Psoas muscle (tissue), 8 donors: ENCODE data around the gene POLE3. TPM values are rescaled to one million over a fixed set of nuclear protein-coding genes. Genes with fewer than 3 reads are reported as not detected.
A peak's percentile ranks its signal among the peaks of the same experiment; 100 is the strongest.
"Not testable (repeated sequence)": the region's sequence is repeated elsewhere in the genome, so short reads cannot be mapped to it uniquely, and the experiment has no call there.

ENCODE experiments used
- ATAC-seq, 4 donors: fragments of 200-7000 bp; cut with Tn5 transposase; one replicate each; pipeline ENCODE4 v1.9.1; 2020; ENCODE audit warnings: moderate library complexity in 3 of 4, mild to moderate bottlenecking in 2 of 4
- DNase-seq, 2 donors: peaks; one replicate each; pipeline ENCODE4 v3.0.0-alpha.2; 2020
- H3K27ac ChIP-seq: fragments of 200-600 bp; one replicate; pipeline ENCODE4 v1.8.0; 2022
- H3K27me3 ChIP-seq, 3 donors: fragments of 200-600 bp in 1 of 3; one replicate each; pipeline versions ENCODE4 v1.6.1 to v1.8.0; 2013 to 2022; ENCODE audit warnings: low read length in 2 of 3, mild to moderate bottlenecking in 2 of 3, moderate library complexity in 1 of 3; ENCODE audit not compliant: insufficient read depth in 3 of 3
- H3K36me3 ChIP-seq, 2 donors: fragments of 200-600 bp in 1 of 2; one replicate each; pipeline versions ENCODE4 v1.6.1 to v1.8.0; 2013 to 2022; ENCODE audit warnings: low read depth in 1 of 2, mild to moderate bottlenecking in 1 of 2, moderate library complexity in 1 of 2; ENCODE audit not compliant: insufficient read depth in 1 of 2
- H3K4me1 ChIP-seq: fragments of 200-600 bp; one replicate; pipeline ENCODE4 v1.8.0; 2022
- H3K4me3 ChIP-seq: fragments of 200-600 bp; one replicate; pipeline ENCODE4 v1.8.0; 2022; ENCODE audit warnings: mild to moderate bottlenecking
- H3K9me3 ChIP-seq: fragments of 200-600 bp; one replicate; pipeline ENCODE4 v1.8.0; 2022
- CTCF ChIP-seq: fragments of 200-600 bp; IDR thresholded peaks from one replicate; pipeline ENCODE4 v1.8.0; 2022; ENCODE audit warnings: antibody characterized with exemption
- WGBS, 3 donors: extraction: QIAGEN DNeasy Blood & Tissue Kit; methylation state at CpG; one replicate each; pipeline versions ENCODE4 v1.1.6 to v1.1.7; 2013; 5-methylcytosine and 5-hydroxymethylcytosine counted together
- intact Hi-C, 2 donors: fragments of 100-400 bp; cut with DNase I; formaldehyde crosslinking; loops; one replicate each; pipeline versions ENCODE4 v1.11.0 to v1.14.2; 2022
- polyA plus RNA-seq, 3 donors: library from polyadenylated mRNA; stranded (reverse); fragments of 200-250 nt; gene quantifications; one replicate each; pipeline ENCODE4 v1.2.3, GENCODE V29; 2013
- total RNA-seq, 4 donors: library from RNA; stranded (reverse); fragmentation: NEBNext Ultra II Directional in 2 of 4; extraction: Animal tissue kit (Norgen Biotek cat#: 25700) in 2 of 4; gene quantifications; one replicate each; pipeline versions ENCODE4 v1.2.1 to v1.2.4, GENCODE V29; 2021 to 2023
- donor health status: healthy with polysubstance abuse.
- donor health status: DM: no; HTN: no; CAD: no; lungs with moderate emphysema.
- donor health status: Bipolar disorder and iron deficiency.
- donor health status: healthy.
- donor health status: DM: yes; HTN: yes; CAD: no.
- donor health status: DM: no; HTN: no; CAD: no.
- donor health status: DM: no; HTN: no; CAD: no.
- donor health status: DM: yes; HTN: yes; CAD: no.

Gene POLE3
- total and polyA plus RNA-seq, 7 donors, result 29.8 to 173 (median 45.4) TPM

- Histone ChIP-seq H3K27ac (no peak overlapping the region), H3K36me3 (peaks cover 14 to 56% of the 10 kb centered on the region in 2 donors), H3K27me3 (no peaks in the 10 kb centered on the region), H3K4me3 (no peak overlapping the region), H3K9me3 (no peaks in the 10 kb centered on the region), H3K4me1 (no peaks in the 10 kb centered on the region)
- DNase-seq (no peak), ATAC-seq (no peak)
- intact Hi-C loops, result no loop called here
- WGBS, 3 donors, result 86 to 89% (median 88%) methylated on average over 9 of the region's 9 CpGs
- TF ChIP-seq CTCF, result no peak
Observed at GRCh38 chr9:113387560-113388230, 22.8 kb downstream of the POLE3 start.

GRCh38 chr9:113386571-113387393 is 23.7 kb downstream of the POLE3 start:
- TF ChIP-seq CTCF, result no peak
- intact Hi-C loops, result no loop called here
- Histone ChIP-seq H3K9me3 (no peaks in the 10 kb centered on the region), H3K4me3 (no peak overlapping the region), H3K4me1 (no peaks in the 10 kb centered on the region), H3K27ac (no peak overlapping the region), H3K27me3 (no peaks in the 10 kb centered on the region), H3K36me3 (peaks cover 14 to 47% of the 10 kb centered on the region in 2 donors)
- no peak for DNase-seq
- peak in 3 of 4 donors; percentile 6 to 70 (median 46) for ATAC-seq
- WGBS, 3 donors, result 87 to 92% (median 90%) methylated on average over 4 of the region's 4 CpGs

GRCh38 chr9:113381909-113382411 is 28.5 kb downstream of the POLE3 start:
- 80 to 87% (median 81%) methylated on average over 8 of the region's 8 CpGs for WGBS, 3 donors
- ATAC-seq, result no peak
- no peak for TF ChIP-seq CTCF
- Histone ChIP-seq H3K4me3 (no peak overlapping the region), H3K4me1 (no peaks in the 10 kb centered on the region), H3K27me3 (no peaks in the 10 kb centered on the region), H3K9me3 (no peaks in the 10 kb centered on the region), H3K27ac (no peak overlapping the region), H3K36me3 (peaks cover 0 to under 1% of the 10 kb centered on the region in 2 donors)
- intact Hi-C loops, result no loop called here
- no peak for DNase-seq

GRCh38 chr9:113381441-113381840 is 29.0 kb downstream of the POLE3 start:
- H3K4me1 ChIP-seq, H3K36me3 ChIP-seq, intact Hi-C loops, ATAC-seq, H3K27ac ChIP-seq, DNase-seq, H3K27me3 ChIP-seq, H3K9me3 ChIP-seq, H3K4me3 ChIP-seq: not testable (repeated sequence)
- WGBS, 3 donors, result 73 to 81% (median 73%) methylated on average over 7 of the region's 7 CpGs

- Histone ChIP-seq H3K9me3 (no peaks in the 10 kb centered on the region), H3K27ac (no peak overlapping the region), H3K27me3 (no peaks in the 10 kb centered on the region), H3K36me3 (no peaks in the 10 kb centered on the region), H3K4me3 (no peak overlapping the region), H3K4me1 (no peaks in the 10 kb centered on the region)
- DNase-seq, result no peak
- WGBS, 3 donors, result 55 to 67% (median 60%) methylated on average over 1 of the region's 1 CpG
- no peak for TF ChIP-seq CTCF
- intact Hi-C loops, result no loop called here
- no peak for ATAC-seq
Observed at GRCh38 chr9:113380869-113381378, 29.6 kb downstream of the POLE3 start.

- H3K9me3 ChIP-seq, ATAC-seq, H3K4me3 ChIP-seq, intact Hi-C loops, H3K4me1 ChIP-seq, H3K27me3 ChIP-seq, DNase-seq, H3K36me3 ChIP-seq, H3K27ac ChIP-seq: not testable (repeated sequence)
- 73 to 85% (median 76%) methylated on average over 2 of the region's 2 CpGs for WGBS, 3 donors
Observed at GRCh38 chr9:113379829-113380210, 30.7 kb downstream of the POLE3 start.

GRCh38 chr9:113379094-113379828 is 31.2 kb downstream of the POLE3 start:
- H3K4me1 ChIP-seq, intact Hi-C loops: not testable (repeated sequence)

More at GRCh38 chr9:113379094-113379828, 31.2 kb downstream of the POLE3 start:
- 63 to 67% (median 63%) methylated on average over 23 to 24 of the region's 24 CpGs for WGBS, 3 donors
- not testable (repeated sequence) for H3K27ac ChIP-seq, H3K4me3 ChIP-seq, H3K9me3 ChIP-seq, DNase-seq, H3K27me3 ChIP-seq, ATAC-seq
- H3K36me3 ChIP-seq, result peaks cover 0 to 11% of the 10 kb centered on the region in 2 donors
